PFSK-1 (cell line): Measurements from ENCODE around the gene FAS.

Experiments used
- POLR2AphosphoS5 ChIP-seq: IDR thresholded peaks from 2 replicates; pipeline ENCODE4 v1.6.1; 2012; ENCODE audit warnings: low read depth, mild to moderate bottlenecking, control low read depth, low read length, moderate library complexity
- SIN3A ChIP-seq: IDR thresholded peaks from 2 replicates; pipeline ENCODE4 v1.6.1; 2012; ENCODE audit warnings: mild to moderate bottlenecking, low read length, moderate library complexity, borderline replicate concordance; ENCODE audit not compliant: insufficient read depth
- TAF1 ChIP-seq: IDR thresholded peaks from 2 replicates; pipeline ENCODE4 v1.6.1; 2012; ENCODE audit warnings: low read length, control low read depth, borderline replicate concordance; ENCODE audit not compliant: insufficient read depth
- TF ChIP-seq, protein P1 (sequence below), 2 experiments: IDR thresholded peaks; 2 replicates each; pipeline versions ENCODE4 v1.6.1 to v1.8.0; 2011 to 2012; ENCODE audit warnings: low read depth in 2 of 2, low read length in 2 of 2, control low read depth in 1 of 2, inconsistent platforms in 1 of 2, mild to moderate bottlenecking in 1 of 2, moderate library complexity in 1 of 2; ENCODE audit not compliant: insufficient read depth in 1 of 2

DNA sequence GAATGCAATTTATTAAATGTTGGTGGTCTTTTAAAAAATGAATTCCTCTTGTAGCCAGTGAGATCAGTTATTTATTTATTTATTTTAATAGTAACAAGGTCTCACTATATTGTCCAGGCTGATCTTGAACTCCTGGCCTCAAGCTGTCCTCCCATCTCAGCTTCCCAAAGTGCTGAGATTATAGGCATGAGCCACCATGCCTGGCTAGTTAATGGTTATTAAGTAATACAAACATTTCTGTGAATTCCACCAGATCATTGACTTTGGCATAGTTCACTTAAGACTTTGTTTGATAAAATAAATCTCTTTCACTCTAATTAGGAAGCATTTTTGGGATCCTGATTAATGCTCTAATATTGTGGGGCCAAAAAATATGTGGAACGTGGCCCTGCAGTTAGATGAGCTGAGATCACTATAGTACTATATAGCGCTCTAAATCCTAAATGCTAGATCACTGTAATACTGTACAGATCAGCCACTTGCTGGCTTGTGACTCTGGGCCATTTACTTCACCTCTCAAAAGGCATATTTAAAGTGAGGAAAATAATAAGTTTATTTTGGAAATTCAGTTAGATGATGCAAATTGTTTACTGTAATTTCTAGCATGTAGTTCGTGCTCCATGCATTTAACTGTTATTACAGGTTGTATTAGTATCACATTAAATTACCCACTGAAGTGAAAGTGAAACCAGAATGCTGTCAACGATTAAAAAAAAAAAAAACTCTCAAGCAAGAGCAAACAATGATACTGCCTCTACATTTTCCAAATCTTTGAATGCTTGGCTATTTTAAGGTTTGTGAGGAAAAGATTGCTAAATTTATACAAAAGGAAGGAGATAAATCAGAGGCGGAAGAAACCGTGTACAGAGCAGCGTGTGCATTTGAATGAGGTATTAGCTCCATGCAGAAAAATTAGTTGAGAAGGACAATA lies 15.9 kb upstream of the FAS start:
- TF ChIP-seq POLR2AphosphoS5, result no peak
- TF ChIP-seq, protein P1, sequence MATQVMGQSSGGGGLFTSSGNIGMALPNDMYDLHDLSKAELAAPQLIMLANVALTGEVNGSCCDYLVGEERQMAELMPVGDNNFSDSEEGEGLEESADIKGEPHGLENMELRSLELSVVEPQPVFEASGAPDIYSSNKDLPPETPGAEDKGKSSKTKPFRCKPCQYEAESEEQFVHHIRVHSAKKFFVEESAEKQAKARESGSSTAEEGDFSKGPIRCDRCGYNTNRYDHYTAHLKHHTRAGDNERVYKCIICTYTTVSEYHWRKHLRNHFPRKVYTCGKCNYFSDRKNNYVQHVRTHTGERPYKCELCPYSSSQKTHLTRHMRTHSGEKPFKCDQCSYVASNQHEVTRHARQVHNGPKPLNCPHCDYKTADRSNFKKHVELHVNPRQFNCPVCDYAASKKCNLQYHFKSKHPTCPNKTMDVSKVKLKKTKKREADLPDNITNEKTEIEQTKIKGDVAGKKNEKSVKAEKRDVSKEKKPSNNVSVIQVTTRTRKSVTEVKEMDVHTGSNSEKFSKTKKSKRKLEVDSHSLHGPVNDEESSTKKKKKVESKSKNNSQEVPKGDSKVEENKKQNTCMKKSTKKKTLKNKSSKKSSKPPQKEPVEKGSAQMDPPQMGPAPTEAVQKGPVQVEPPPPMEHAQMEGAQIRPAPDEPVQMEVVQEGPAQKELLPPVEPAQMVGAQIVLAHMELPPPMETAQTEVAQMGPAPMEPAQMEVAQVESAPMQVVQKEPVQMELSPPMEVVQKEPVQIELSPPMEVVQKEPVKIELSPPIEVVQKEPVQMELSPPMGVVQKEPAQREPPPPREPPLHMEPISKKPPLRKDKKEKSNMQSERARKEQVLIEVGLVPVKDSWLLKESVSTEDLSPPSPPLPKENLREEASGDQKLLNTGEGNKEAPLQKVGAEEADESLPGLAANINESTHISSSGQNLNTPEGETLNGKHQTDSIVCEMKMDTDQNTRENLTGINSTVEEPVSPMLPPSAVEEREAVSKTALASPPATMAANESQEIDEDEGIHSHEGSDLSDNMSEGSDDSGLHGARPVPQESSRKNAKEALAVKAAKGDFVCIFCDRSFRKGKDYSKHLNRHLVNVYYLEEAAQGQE (IDR thresholded peaks at IDR 0.05; ENCODE audit: insufficient read depth in 1 of 2, low read depth in 2 of 2, low read length in 2 of 2), result no peak
- TF ChIP-seq SIN3A, result no peak
- TF ChIP-seq TAF1, result no peak
